ENCODE results near the gene SMYD5. TPM values are rescaled to one million over a fixed set of nuclear protein-coding genes. Genes with fewer than 3 reads are reported as not detected.
A peak's percentile ranks its signal among the peaks of the same experiment; 100 is the strongest.
"Not testable (repeated sequence)": the region's sequence is repeated elsewhere in the genome, so short reads cannot be mapped to it uniquely, and the experiment has no call there.

The SMYD5 gene
- 16.5 and 17.4 TPM in 2 replicates for total RNA-seq

GRCh38 chr2:73214120-73215035 is at the start of gene SMYD5:
SMYD5 (plus strand) TSS chr2:73214245; CDS start chr2:73214267, 22 bp downstream.
- Histone ChIP-seq H3K4me2 (ENCODE audit: insufficient read depth, low read length) (peak within 1 kb of the TSS; percentile 85), H3K27me3 (ENCODE audit: insufficient read depth, low read length) (no peaks in the 10 kb centered on the region), H3K4me1 (ENCODE audit: insufficient read depth, low read length) (peaks cover 31% of the 10 kb centered on the region), H3K4me3 (ENCODE audit: insufficient read depth, low read length) (peak within 1 kb of the TSS; percentile 88), H3K9me3 (ENCODE audit: low read depth, low read length) (no peaks in the 10 kb centered on the region), H3K27ac (ENCODE audit: low read depth, low read length) (peak within 1 kb of the TSS; percentile 83), H2AFZ (ENCODE audit: low read length) (peak within 1 kb of the TSS; percentile 92), H4K20me1 (ENCODE audit: insufficient read depth, low read length) (no peaks in the 10 kb centered on the region), H3K79me2 (ENCODE audit: insufficient read depth, low read length) (peaks cover 41% of the 10 kb centered on the region), H3K36me3 (ENCODE audit: insufficient read depth, low read length) (no peaks in the 10 kb centered on the region)
- peak; percentile 93 for DNase-seq (ENCODE audit: insufficient read length, low spot score, missing footprints)
- TF ChIP-seq CTCF (IDR thresholded peaks at IDR 0.05; ENCODE audit: extremely low read depth, low read depth, low read length): no peak

- not testable (repeated sequence) for H3K27ac ChIP-seq (ENCODE audit: low read depth, low read length); DNase-seq (ENCODE audit: insufficient read length, low spot score, missing footprints); H3K79me2 ChIP-seq (ENCODE audit: insufficient read depth, low read length); H3K4me1 ChIP-seq (ENCODE audit: insufficient read depth, low read length); H3K4me2 ChIP-seq (ENCODE audit: insufficient read depth, low read length); H3K9me3 ChIP-seq (ENCODE audit: low read depth, low read length); H2AFZ ChIP-seq (ENCODE audit: low read length); H3K4me3 ChIP-seq (ENCODE audit: insufficient read depth, low read length); H3K27me3 ChIP-seq (ENCODE audit: insufficient read depth, low read length); H4K20me1 ChIP-seq (ENCODE audit: insufficient read depth, low read length); H3K36me3 ChIP-seq (ENCODE audit: insufficient read depth, low read length)
These were observed 48.1 kb upstream of the SMYD5 start for GRCh38 chr2:73165978-73166377.

GRCh38 chr2:73166813-73167212 is 47.2 kb upstream of the SMYD5 start:
- H3K4me1 ChIP-seq (ENCODE audit: insufficient read depth, low read length); H2AFZ ChIP-seq (ENCODE audit: low read length); H3K9me3 ChIP-seq (ENCODE audit: low read depth, low read length); H4K20me1 ChIP-seq (ENCODE audit: insufficient read depth, low read length); H3K4me3 ChIP-seq (ENCODE audit: insufficient read depth, low read length); H3K4me2 ChIP-seq (ENCODE audit: insufficient read depth, low read length); H3K27me3 ChIP-seq (ENCODE audit: insufficient read depth, low read length); DNase-seq (ENCODE audit: insufficient read length, low spot score, missing footprints); H3K36me3 ChIP-seq (ENCODE audit: insufficient read depth, low read length); H3K27ac ChIP-seq (ENCODE audit: low read depth, low read length); H3K79me2 ChIP-seq (ENCODE audit: insufficient read depth, low read length): not testable (repeated sequence)

GRCh38 chr2:73168348-73168747 is 45.7 kb upstream of the SMYD5 start:
- H4K20me1 ChIP-seq (ENCODE audit: insufficient read depth, low read length); H3K27me3 ChIP-seq (ENCODE audit: insufficient read depth, low read length); H3K4me3 ChIP-seq (ENCODE audit: insufficient read depth, low read length); H3K4me2 ChIP-seq (ENCODE audit: insufficient read depth, low read length); H2AFZ ChIP-seq (ENCODE audit: low read length); H3K79me2 ChIP-seq (ENCODE audit: insufficient read depth, low read length); H3K36me3 ChIP-seq (ENCODE audit: insufficient read depth, low read length); H3K27ac ChIP-seq (ENCODE audit: low read depth, low read length); H3K4me1 ChIP-seq (ENCODE audit: insufficient read depth, low read length); DNase-seq (ENCODE audit: insufficient read length, low spot score, missing footprints); H3K9me3 ChIP-seq (ENCODE audit: low read depth, low read length): not testable (repeated sequence)

GRCh38 chr2:73170341-73170740 is 43.7 kb upstream of the SMYD5 start:
- H3K4me3 ChIP-seq (ENCODE audit: insufficient read depth, low read length); H3K27ac ChIP-seq (ENCODE audit: low read depth, low read length); H3K79me2 ChIP-seq (ENCODE audit: insufficient read depth, low read length); H2AFZ ChIP-seq (ENCODE audit: low read length); H3K4me2 ChIP-seq (ENCODE audit: insufficient read depth, low read length); H3K9me3 ChIP-seq (ENCODE audit: low read depth, low read length); DNase-seq (ENCODE audit: insufficient read length, low spot score, missing footprints); H3K4me1 ChIP-seq (ENCODE audit: insufficient read depth, low read length); H4K20me1 ChIP-seq (ENCODE audit: insufficient read depth, low read length); H3K36me3 ChIP-seq (ENCODE audit: insufficient read depth, low read length); H3K27me3 ChIP-seq (ENCODE audit: insufficient read depth, low read length): not testable (repeated sequence)
